BE2C (cell line): ENCODE results near the gene VPS50.
"Not testable (repeated sequence)": the region's sequence is repeated elsewhere in the genome, so short reads cannot be mapped to it uniquely, and the experiment has no call there.

Source experiments
- DNase-seq: peaks from one replicate; pipeline ENCODE4 v3.0.0-alpha.2; 2020
- H3K27me3 ChIP-seq: fragments of 250-450 bp; sonication (Bioruptor Pico); 2 replicates; pipeline ENCODE4 v1.5.1; 2020; ENCODE audit warnings: mild to moderate bottlenecking
- H3K36me3 ChIP-seq: fragments of 250-450 bp; sonication (Bioruptor Pico); 2 replicates; pipeline ENCODE4 v1.5.1; 2020; ENCODE audit warnings: mild to moderate bottlenecking
- H3K4me1 ChIP-seq: fragments of 250-450 bp; sonication (Bioruptor Pico); 2 replicates; pipeline ENCODE4 v1.5.1; 2020
- H3K4me3 ChIP-seq: 2 replicates; pipeline ENCODE4 v1.5.1; 2011; ENCODE audit warnings: low read depth, low read length
- H3K9me3 ChIP-seq: fragments of 250-450 bp; sonication (Bioruptor Pico); 2 replicates; pipeline ENCODE4 v1.5.1; 2020
- CTCF ChIP-seq: IDR thresholded peaks from 2 replicates; pipeline ENCODE4 v1.5.1; 2012; ENCODE audit warnings: mild to moderate bottlenecking, low read depth, low read length

VPS50 gene

GRCh38 chr7:93307943-93308342 lies 75.8 kb downstream of the VPS50 start:
- no peaks in the 10 kb centered on the region for H3K36me3 ChIP-seq
- H3K4me1 ChIP-seq: no peaks in the 10 kb centered on the region

GRCh38 chr7:93310346-93310745 lies 78.2 kb downstream of the VPS50 start:
- Histone ChIP-seq H3K27me3 (no peaks in the 10 kb centered on the region), H3K9me3 (no peaks in the 10 kb centered on the region), H3K4me1 (no peaks in the 10 kb centered on the region), H3K4me3 (no peak overlapping the region), H3K36me3 (no peaks in the 10 kb centered on the region)
- no peak for DNase-seq
- TF ChIP-seq CTCF: no peak

More at GRCh38 chr7:93307943-93308342, 75.8 kb downstream of the VPS50 start:
- no peak for DNase-seq
- TF ChIP-seq CTCF: no peak
- no peaks in the 10 kb centered on the region for H3K9me3 ChIP-seq
- H3K4me3 ChIP-seq: no peak overlapping the region
- no peaks in the 10 kb centered on the region for H3K27me3 ChIP-seq

- Histone ChIP-seq H3K9me3 (no peaks in the 10 kb centered on the region), H3K36me3 (no peaks in the 10 kb centered on the region), H3K4me3 (no peak overlapping the region), H3K4me1 (no peaks in the 10 kb centered on the region), H3K27me3 (no peaks in the 10 kb centered on the region)
- TF ChIP-seq CTCF: no peak
- DNase-seq: no peak
Observed at GRCh38 chr7:93314449-93314848, 82.3 kb downstream of the VPS50 start.

- Histone ChIP-seq H3K27me3 (no peaks in the 10 kb centered on the region), H3K4me1 (no peaks in the 10 kb centered on the region), H3K36me3 (no peaks in the 10 kb centered on the region), H3K9me3 (no peaks in the 10 kb centered on the region), H3K4me3 (no peak overlapping the region)
- DNase-seq: no peak
- TF ChIP-seq CTCF: no peak
Observed at GRCh38 chr7:93315896-93316295, 83.7 kb downstream of the VPS50 start.

- no peak for DNase-seq
- Histone ChIP-seq H3K4me1 (no peaks in the 10 kb centered on the region), H3K36me3 (no peaks in the 10 kb centered on the region), H3K4me3 (no peak overlapping the region), H3K9me3 (no peaks in the 10 kb centered on the region), H3K27me3 (no peaks in the 10 kb centered on the region)
- TF ChIP-seq CTCF: no peak
Observed at GRCh38 chr7:93316730-93317129, 84.6 kb downstream of the VPS50 start.

- H3K36me3 ChIP-seq: no peaks in the 10 kb centered on the region; the same call in 1 of the 2 replicates
Observed at GRCh38 chr7:93320887-93321286, 88.7 kb downstream of the VPS50 start.

GRCh38 chr7:93326291-93326690 lies 94.1 kb downstream of the VPS50 start:
- not testable (repeated sequence) for H3K27me3 ChIP-seq, H3K4me3 ChIP-seq, DNase-seq, H3K4me1 ChIP-seq, H3K9me3 ChIP-seq, H3K36me3 ChIP-seq

More at GRCh38 chr7:93320887-93321286, 88.7 kb downstream of the VPS50 start:
- TF ChIP-seq CTCF: no peak
- no peaks in the 10 kb centered on the region for H3K9me3 ChIP-seq
- no peak overlapping the region for H3K4me3 ChIP-seq
- H3K27me3 ChIP-seq: no peaks in the 10 kb centered on the region
- H3K4me1 ChIP-seq: no peaks in the 10 kb centered on the region
- no peak for DNase-seq
